ENCODE data around the gene SYCP2L.

Gene SYCP2L

DNA sequence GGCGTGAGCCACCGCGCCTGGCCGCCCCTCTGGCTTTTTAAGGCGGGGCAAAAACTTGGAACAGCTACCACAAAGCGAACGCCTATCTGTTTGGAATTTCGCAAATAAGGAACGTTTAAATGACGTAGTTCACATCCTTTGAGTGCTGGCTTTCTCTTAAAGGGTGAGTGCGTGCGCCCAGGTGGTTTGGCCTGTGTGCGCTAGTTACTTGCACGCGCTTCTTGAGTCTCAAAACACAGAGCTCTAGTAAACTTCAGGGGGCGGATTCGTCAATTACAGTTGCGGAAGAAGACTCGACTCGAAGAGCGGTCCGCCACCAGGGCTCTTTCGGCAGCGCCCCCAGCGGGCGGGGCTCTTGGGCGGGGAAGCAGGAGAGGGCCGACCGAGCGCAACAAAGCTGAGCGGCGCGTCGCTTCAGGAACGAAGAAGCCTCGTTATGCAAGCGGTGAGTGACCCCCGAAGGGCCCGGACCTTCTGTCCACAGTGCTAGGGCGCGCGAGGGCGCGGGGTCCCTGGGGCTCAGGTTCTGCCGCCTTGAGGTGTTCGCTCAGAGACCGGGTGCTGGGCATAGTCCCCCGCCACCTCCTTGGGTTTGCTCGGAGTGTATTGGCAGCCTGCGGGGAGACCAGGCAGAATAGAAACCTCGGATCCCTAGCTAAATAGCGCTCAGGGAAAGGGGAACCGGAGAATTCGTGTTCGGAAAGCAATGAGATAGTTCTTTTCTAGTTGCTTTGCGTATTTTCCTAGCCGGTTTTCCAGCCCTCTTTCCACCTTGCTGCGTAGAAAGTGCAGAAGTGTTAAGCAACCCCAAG lies at the start of gene SYCP2L:
SYCP2L (plus strand) TSS at position 362 of the 812 bp plus-strand sequence; CDS start at position 437, 75 bp downstream.
- DNase-seq (ENCODE audit: low read depth): no peak
- TF ChIP-seq, protein P1, sequence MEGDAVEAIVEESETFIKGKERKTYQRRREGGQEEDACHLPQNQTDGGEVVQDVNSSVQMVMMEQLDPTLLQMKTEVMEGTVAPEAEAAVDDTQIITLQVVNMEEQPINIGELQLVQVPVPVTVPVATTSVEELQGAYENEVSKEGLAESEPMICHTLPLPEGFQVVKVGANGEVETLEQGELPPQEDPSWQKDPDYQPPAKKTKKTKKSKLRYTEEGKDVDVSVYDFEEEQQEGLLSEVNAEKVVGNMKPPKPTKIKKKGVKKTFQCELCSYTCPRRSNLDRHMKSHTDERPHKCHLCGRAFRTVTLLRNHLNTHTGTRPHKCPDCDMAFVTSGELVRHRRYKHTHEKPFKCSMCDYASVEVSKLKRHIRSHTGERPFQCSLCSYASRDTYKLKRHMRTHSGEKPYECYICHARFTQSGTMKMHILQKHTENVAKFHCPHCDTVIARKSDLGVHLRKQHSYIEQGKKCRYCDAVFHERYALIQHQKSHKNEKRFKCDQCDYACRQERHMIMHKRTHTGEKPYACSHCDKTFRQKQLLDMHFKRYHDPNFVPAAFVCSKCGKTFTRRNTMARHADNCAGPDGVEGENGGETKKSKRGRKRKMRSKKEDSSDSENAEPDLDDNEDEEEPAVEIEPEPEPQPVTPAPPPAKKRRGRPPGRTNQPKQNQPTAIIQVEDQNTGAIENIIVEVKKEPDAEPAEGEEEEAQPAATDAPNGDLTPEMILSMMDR (IDR thresholded peaks at IDR 0.05; ENCODE audit: low read depth, low read length, missing control alignments): peak; percentile 16
- no peak within 1 kb of the TSS for H3K4me3 ChIP-seq (ENCODE audit: low read depth, low read length)

DNA sequence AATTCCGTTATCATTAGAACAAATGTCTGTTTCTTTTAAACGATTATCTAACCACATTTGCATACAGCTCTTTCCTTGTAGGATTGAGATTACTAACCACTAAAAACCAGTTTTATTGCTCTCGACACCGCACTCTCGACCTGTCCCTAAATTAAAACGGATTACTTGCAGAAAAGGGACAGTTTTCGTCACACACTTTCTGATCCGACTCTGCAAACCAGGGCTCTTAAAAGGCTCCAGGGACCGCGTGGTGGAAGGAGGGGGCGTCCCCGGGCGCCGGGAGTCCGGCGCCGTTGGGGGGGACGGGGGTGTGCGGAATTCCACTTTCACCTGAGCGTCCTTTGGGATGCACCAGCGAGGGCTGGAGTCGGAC lies 49.2 kb upstream of the SYCP2L start:
- TF ChIP-seq, protein P1 (IDR thresholded peaks at IDR 0.05; ENCODE audit: low read depth, low read length, missing control alignments): no peak
- H3K4me3 ChIP-seq (ENCODE audit: low read depth, low read length): peak overlapping the region; percentile 64
- no peak for DNase-seq (ENCODE audit: low read depth)

DNA sequence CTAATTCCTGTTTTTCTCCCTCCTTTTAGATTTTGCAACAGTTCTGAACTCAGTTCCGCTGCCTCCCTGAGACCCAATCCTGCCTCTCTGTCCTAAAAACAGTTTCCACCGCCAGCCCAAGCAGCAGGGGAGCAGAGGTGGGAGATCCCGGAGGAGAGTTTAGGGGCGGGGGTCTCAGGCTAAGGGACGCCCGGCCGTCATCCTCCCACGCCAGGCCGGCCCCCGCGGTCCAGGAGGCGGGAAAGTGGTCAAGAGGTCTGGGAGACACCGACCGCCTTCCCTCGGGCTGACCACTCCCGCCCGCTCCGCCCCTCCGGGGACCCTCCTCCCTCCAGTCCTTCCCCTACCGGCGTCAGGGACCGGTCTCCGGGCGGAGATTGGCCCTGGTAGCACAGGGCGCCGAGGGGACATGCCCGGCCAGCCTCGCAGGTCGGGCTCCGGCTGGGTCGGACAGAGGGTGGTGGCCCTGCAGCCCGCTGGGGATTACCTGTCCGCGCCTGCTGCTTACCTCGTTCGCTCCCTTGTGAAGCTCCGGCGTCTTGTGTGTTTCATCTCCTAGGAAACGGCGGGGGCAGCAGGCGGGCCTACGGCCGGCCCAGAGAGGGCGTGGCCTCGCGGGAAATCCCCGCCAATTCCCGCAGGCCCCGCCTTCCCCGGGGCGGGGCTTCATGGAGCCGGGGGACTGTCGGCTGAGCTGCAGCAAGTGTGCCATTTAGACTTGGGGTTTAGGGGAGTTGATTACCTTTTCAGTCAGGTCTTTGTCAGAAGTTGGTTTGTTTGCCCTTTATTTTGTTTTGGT lies 48.7 kb upstream of the SYCP2L start, which contains the start of gene MAK:
MAK (minus strand) TSS at position 545 of the 799 bp plus-strand sequence. CDS start 7,891 bp downstream, outside the sequence.
- peak; percentile 57 for DNase-seq (ENCODE audit: low read depth)
- TF ChIP-seq, protein P1 (IDR thresholded peaks at IDR 0.05; ENCODE audit: low read depth, low read length, missing control alignments): no peak
- peak within 1 kb of the TSS; percentile 64 for H3K4me3 ChIP-seq (ENCODE audit: low read depth, low read length)

DNA sequence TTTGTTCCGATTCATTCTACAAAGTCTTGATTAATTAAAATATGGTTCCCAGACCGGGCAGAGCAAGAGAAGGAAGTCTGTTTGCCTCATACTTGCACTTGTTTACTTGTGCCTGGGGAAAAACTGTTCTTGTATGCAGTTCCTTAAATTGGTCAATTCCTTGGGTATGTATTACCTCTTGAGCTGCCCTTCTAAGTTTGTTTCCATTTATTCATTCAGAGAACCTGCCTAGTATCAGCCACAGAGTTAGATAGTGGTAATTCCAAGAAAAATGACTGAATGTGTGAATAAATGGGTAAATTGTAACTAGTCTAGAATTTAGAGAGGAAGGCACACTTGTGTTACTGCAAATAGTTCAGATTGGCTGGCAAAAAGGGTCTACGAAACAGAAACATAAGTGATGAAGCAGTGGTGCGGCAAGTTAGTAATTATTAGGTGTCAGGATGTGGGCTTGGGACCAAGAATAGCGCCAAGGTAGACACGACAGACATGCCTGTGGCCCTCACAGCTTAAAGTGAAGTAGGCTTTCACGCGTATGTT lies 48.0 kb upstream of the SYCP2L start:
- peak overlapping the region; percentile 64 for H3K4me3 ChIP-seq (ENCODE audit: low read depth, low read length)
- TF ChIP-seq, protein P1 (IDR thresholded peaks at IDR 0.05; ENCODE audit: low read depth, low read length, missing control alignments): no peak
- peak; percentile 74 for DNase-seq (ENCODE audit: low read depth)

DNA sequence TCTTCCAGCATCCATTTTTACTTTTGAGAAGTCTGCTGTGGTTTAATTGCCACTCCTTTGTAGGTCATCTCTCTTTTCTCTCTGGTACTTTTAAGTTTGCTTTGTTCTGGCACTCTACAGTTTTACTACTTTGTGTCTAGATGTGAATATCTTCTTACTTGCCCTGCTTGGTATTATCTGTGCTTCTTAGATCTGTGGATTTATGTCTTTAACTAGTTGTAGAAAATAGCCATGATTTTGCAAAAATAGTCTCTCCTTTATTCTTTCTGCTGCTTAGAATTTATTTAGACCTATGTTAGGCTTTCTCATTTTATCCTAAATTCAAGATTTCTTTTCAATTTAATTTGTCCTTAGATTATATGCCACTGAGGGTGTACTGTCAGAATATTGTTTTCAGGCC lies 43.3 kb upstream of the SYCP2L start:
- TF ChIP-seq, protein P1 (IDR thresholded peaks at IDR 0.05; ENCODE audit: low read depth, low read length, missing control alignments): no peak
- no peak overlapping the region for H3K4me3 ChIP-seq (ENCODE audit: low read depth, low read length)
- DNase-seq (ENCODE audit: low read depth): no peak

DNA sequence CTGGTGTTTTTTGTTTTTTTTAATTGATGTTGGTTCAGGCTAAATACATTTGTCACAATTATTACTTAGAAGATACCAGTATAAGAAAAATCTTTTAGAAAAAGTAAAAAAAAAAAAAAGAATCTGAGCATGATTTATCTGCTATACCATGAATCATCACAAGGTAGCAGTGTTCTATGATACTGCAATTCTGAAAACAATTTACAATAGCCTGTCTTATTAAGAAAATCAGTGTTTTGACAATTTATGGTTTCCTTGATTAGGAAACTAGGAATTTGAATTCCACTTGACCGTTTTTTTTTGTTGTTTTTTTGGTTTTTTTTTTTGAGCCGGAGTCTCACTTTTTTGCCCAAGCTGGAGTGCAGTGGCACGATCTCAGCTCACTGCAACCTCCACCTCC lies 39.2 kb upstream of the SYCP2L start:
- TF ChIP-seq, protein P1 (IDR thresholded peaks at IDR 0.05; ENCODE audit: low read depth, low read length, missing control alignments): peak; percentile 18
- DNase-seq (ENCODE audit: low read depth): no peak

More for the DNA sequence above, 39.2 kb upstream of the SYCP2L start:
- H3K4me3 ChIP-seq (ENCODE audit: low read depth, low read length): no peak overlapping the region
